Esophagus (tissue), 2 donors: ENCODE results near the gene GRPEL2. TPM values are rescaled to one million over a fixed set of nuclear protein-coding genes. Genes with fewer than 3 reads are reported as not detected.

Experiments
- H3K27ac ChIP-seq, 2 donors: one replicate each; pipeline ENCODE4 v1.5.1; 2013; ENCODE audit warnings: low read depth in 2 of 2, mild to moderate bottlenecking in 2 of 2, inconsistent platforms in 1 of 2, low read length in 1 of 2, moderate library complexity in 1 of 2
- H3K27me3 ChIP-seq, 2 donors: one replicate each; pipeline ENCODE4 v1.6.1; 2013; ENCODE audit warnings: low read length in 2 of 2, control low read depth in 1 of 2, mild to moderate bottlenecking in 1 of 2; ENCODE audit not compliant: insufficient read depth in 2 of 2, control insufficient read depth in 1 of 2
- H3K36me3 ChIP-seq, 2 donors: one replicate each; pipeline ENCODE4 v1.6.1; 2013; ENCODE audit warnings: low read length in 1 of 2; ENCODE audit not compliant: control insufficient read depth in 2 of 2, insufficient read depth in 2 of 2
- H3K4me1 ChIP-seq, 2 donors: one replicate each; pipeline ENCODE4 v1.6.1; 2013; ENCODE audit warnings: low read length in 1 of 2; ENCODE audit not compliant: control insufficient read depth in 2 of 2, insufficient read depth in 2 of 2
- H3K4me3 ChIP-seq, 2 donors: one replicate each; pipeline ENCODE4 v1.5.1; 2013; ENCODE audit warnings: low read length in 2 of 2, mild to moderate bottlenecking in 2 of 2, low read depth in 1 of 2, moderate library complexity in 1 of 2
- H3K9me3 ChIP-seq, 2 donors: one replicate each; pipeline ENCODE4 v1.6.1; 2013; ENCODE audit warnings: mild to moderate bottlenecking in 2 of 2, low read depth in 1 of 2, low read length in 1 of 2, moderate library complexity in 1 of 2; ENCODE audit not compliant: control insufficient read depth in 2 of 2, insufficient read depth in 1 of 2
- whole genome bisulfite sequencing, 2 donors: extraction: QIAGEN DNeasy Blood & Tissue Kit; methylation state at CpG; one replicate each; pipeline ENCODE4 v1.1.7; 2013; 5-methylcytosine and 5-hydroxymethylcytosine counted together
- polyA plus RNA-seq, 2 donors: library from polyadenylated mRNA; stranded (reverse); fragments of 200-250 nt; gene quantifications; one replicate each; pipeline ENCODE4 v1.2.3, GENCODE V29; 2013
- donor health status: healthy with polysubstance abuse.
- donor health status: Bipolar disorder and iron deficiency.

GRPEL2 gene
- polyA plus RNA-seq, 2 donors, result 18.5 to 78.7 TPM

DNA sequence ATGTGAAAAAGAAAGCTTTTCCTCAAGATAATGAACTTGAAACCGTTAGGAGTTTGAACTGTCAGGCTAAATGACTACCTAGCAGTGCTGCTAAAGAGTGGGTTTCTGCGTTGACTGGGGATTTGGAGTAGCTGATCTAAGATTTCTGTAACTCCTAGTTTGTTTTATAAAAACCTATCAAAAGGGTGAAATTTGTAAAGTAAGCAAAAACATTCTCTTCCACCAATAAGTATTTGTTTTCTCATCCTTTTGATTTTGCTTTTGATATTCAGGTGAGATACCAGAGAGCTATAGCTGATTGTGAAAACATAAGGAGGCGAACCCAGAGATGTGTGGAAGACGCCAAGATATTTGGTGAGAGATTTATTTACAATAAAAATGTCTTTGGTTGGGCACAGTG lies 4.1 kb downstream of the GRPEL2 start:
- H3K27ac ChIP-seq, result no peak overlapping the region
- peaks cover 2 to 10% of the 10 kb centered on the region in 2 donors for H3K36me3 ChIP-seq
- H3K27me3 ChIP-seq, result no peaks in the 10 kb centered on the region
- no peak overlapping the region for H3K4me3 ChIP-seq
- no peaks in the 10 kb centered on the region for H3K4me1 ChIP-seq
- H3K9me3 ChIP-seq, result no peaks in the 10 kb centered on the region
- WGBS, 2 donors, result 79 to 92% methylated on average over 4 of the region's 4 CpGs

DNA sequence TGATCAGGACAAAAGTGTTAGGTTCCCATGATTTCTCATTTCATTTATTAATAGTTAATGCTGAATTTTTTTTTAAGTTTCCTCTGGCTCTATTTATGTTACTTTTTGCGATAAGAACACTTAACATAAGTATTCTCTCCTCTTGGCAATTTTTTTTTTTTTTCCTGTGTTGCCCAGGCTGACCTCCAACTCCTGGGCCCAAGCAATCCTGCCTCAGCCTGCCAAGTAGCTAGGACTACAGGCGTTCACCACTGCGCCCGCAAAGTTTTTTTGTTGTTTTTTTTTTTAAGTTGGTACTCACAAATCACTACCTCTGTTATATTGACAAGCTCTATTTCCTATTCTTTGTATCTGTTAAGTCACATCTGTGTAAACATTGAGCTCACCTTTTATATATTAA lies 6.9 kb downstream of the GRPEL2 start:
- 77 to 86% methylated on average over 4 of the region's 4 CpGs for WGBS, 2 donors
- no peak overlapping the region for H3K4me3 ChIP-seq
- peaks cover 2 to 10% of the 10 kb centered on the region in 2 donors for H3K36me3 ChIP-seq

GRCh38 chr5:149353911-149354310 lies 8.6 kb downstream of the GRPEL2 start:
- Histone ChIP-seq H3K36me3 (peaks cover 2 to 9% of the 10 kb centered on the region in 2 donors), H3K9me3 (no peaks in the 10 kb centered on the region), H3K27ac (no peak overlapping the region), H3K4me3 (no peak overlapping the region), H3K4me1 (peaks cover 0 to 5% of the 10 kb centered on the region in 2 donors), H3K27me3 (no peaks in the 10 kb centered on the region)
- WGBS, 2 donors, result 88 to 89% methylated on average over 2 of the region's 2 CpGs

More for the DNA sequence above, 6.9 kb downstream of the GRPEL2 start:
- no peaks in the 10 kb centered on the region for H3K4me1 ChIP-seq
- H3K27me3 ChIP-seq, result no peaks in the 10 kb centered on the region
- H3K27ac ChIP-seq, result no peak overlapping the region
- H3K9me3 ChIP-seq, result no peaks in the 10 kb centered on the region

DNA sequence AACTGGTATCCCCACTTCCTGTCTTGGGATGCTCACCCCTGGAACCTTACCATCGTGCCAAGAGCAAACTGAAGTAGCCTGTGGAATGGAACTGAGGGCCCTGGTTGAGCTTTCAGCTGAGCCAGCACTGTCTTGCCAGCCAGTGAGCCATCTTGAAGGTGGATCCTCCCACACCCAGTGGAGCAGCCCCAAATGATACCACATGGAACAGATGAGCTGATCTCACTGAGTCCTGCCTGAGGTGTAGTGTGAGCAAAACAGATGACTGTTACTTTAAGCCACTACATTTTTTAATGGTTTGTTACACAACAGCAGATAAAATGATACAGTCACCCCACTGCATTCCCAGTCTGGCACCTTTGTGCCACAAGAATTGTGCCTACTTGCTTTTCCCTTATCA lies 10.4 kb downstream of the GRPEL2 start:
- no peak overlapping the region for H3K27ac ChIP-seq
- H3K9me3 ChIP-seq, result no peaks in the 10 kb centered on the region
- no peak overlapping the region for H3K4me3 ChIP-seq
- peaks cover 2 to 4% of the 10 kb centered on the region in 2 donors for H3K36me3 ChIP-seq
- WGBS, 2 donors, result 92 to 94% methylated on average over 1 of the region's 1 CpG
- peaks cover 3 to 5% of the 10 kb centered on the region in 2 donors for H3K4me1 ChIP-seq
- no peaks in the 10 kb centered on the region for H3K27me3 ChIP-seq

DNA sequence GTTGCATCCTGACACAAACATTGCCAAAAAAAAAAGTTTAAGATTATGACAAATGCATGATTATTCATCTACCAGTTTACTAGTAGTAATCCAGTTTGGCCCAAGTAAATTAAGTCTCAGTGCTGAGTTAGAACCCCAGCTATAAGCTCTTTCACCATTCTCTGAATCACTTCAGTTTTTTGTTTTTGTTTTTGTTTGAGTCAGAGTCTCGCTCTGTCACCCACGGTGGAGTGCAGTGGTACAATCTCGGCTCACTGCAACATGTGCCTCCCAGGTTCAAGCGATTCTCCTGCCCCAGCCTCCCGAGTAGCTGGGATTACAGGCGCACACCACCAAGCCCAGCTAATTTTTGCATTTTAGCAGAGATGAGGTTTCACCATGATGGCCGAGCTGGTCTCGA lies 11.1 kb downstream of the GRPEL2 start:
- Histone ChIP-seq H3K4me1 (peaks cover 3 to 5% of the 10 kb centered on the region in 2 donors), H3K9me3 (no peaks in the 10 kb centered on the region), H3K27ac (peak overlapping the region in 1 of 2 donors; percentile 7), H3K36me3 (peaks cover 0 to under 1% of the 10 kb centered on the region in 2 donors), H3K27me3 (no peaks in the 10 kb centered on the region), H3K4me3 (no peak overlapping the region)
- 91 to 96% methylated on average over 8 of the region's 8 CpGs for WGBS, 2 donors

GRCh38 chr5:149357370-149358293 lies 12.3 kb downstream of the GRPEL2 start, which contains the start of gene PCYOX1L:
Gene PCYOX1L, plus strand, starts transcription at chr5:149358046. Its CDS starts 23 bp downstream, at chr5:149358069.
- no peaks in the 10 kb centered on the region for H3K27me3 ChIP-seq
- H3K4me1 ChIP-seq, result peaks cover 3 to 5% of the 10 kb centered on the region in 2 donors
- H3K4me3 ChIP-seq, result peak within 1 kb of the TSS; percentile 66 to 68
- peak within 1 kb of the TSS; percentile 52 to 62 for H3K27ac ChIP-seq
- H3K36me3 ChIP-seq, result no peaks in the 10 kb centered on the region
- 2% methylated on average over 42 to 61 of the region's 61 CpGs for whole genome bisulfite sequencing, 2 donors
- H3K9me3 ChIP-seq, result no peaks in the 10 kb centered on the region

DNA sequence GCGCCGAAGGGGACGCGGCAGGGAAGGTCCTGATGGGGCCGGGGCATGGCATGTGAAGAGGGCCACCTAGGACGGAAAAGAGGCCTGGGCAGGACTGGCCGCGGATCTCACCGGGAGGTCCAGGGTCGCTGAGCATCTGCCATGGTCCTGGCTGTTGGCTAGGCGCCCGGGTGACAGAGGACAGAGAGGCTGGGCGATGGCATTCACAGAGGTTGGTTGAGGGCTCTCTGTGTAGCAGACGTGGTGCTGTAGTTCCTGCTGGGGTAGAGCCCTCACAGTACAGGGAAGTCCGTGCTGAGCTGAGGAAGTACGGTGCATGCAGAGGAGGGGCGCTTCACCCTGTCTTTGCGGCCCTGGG lies 13.0 kb downstream of the GRPEL2 start:
- 0 to 1% methylated on average over 18 of the region's 18 CpGs for WGBS, 2 donors
- H3K36me3 ChIP-seq, result no peaks in the 10 kb centered on the region
- peak overlapping the region; percentile 52 to 62 for H3K27ac ChIP-seq

GRCh38 chr5:149358868-149359495 lies 13.7 kb downstream of the GRPEL2 start:
- Histone ChIP-seq H3K36me3 (no peaks in the 10 kb centered on the region), H3K27me3 (no peaks in the 10 kb centered on the region), H3K4me1 (peaks cover 3 to 5% of the 10 kb centered on the region in 2 donors), H3K27ac (no peak overlapping the region), H3K9me3 (no peaks in the 10 kb centered on the region), H3K4me3 (no peak overlapping the region)
- 79 to 81% methylated on average over 8 of the region's 8 CpGs for WGBS, 2 donors

More for the DNA sequence above, 13.0 kb downstream of the GRPEL2 start:
- no peaks in the 10 kb centered on the region for H3K27me3 ChIP-seq
- H3K9me3 ChIP-seq, result no peaks in the 10 kb centered on the region
- peak overlapping the region; percentile 66 to 68 for H3K4me3 ChIP-seq
- H3K4me1 ChIP-seq, result peaks cover 3 to 5% of the 10 kb centered on the region in 2 donors

- Histone ChIP-seq H3K36me3 (no peaks in the 10 kb centered on the region), H3K4me1 (peaks cover 3 to 5% of the 10 kb centered on the region in 2 donors), H3K4me3 (no peak overlapping the region), H3K27ac (no peak overlapping the region), H3K27me3 (no peaks in the 10 kb centered on the region), H3K9me3 (no peaks in the 10 kb centered on the region)
- 82 to 89% methylated on average over 1 of the region's 1 CpG for WGBS, 2 donors
These were observed 15.0 kb downstream of the GRPEL2 start for GRCh38 chr5:149360272-149360671.
